22Rv1 (cell line): ENCODE results near the gene BCL11B.

ENCODE experiments used
- CTCF ChIP-seq: fragments of 450-650 bp; IDR thresholded peaks from 2 replicates; pipeline ENCODE4 v1.5.1; 2017; ENCODE audit warnings: mild to moderate bottlenecking
- ZFX ChIP-seq: fragments of 450-650 bp; IDR thresholded peaks from 2 replicates; pipeline ENCODE4 v1.6.1; 2017; ENCODE audit warnings: antibody characterized with exemption, borderline replicate concordance

- TF ChIP-seq CTCF (no peak), ZFX (no peak)
Observed at GRCh38 chr14:99234355-99234754, 37.6 kb downstream of the BCL11B start.
